Measurements from ENCODE around the gene CLIP2.
A peak's percentile ranks its signal among the peaks of the same experiment; 100 is the strongest.
"Not testable (repeated sequence)": the region's sequence is repeated elsewhere in the genome, so short reads cannot be mapped to it uniquely, and the experiment has no call there.

The CLIP2 gene

DNA sequence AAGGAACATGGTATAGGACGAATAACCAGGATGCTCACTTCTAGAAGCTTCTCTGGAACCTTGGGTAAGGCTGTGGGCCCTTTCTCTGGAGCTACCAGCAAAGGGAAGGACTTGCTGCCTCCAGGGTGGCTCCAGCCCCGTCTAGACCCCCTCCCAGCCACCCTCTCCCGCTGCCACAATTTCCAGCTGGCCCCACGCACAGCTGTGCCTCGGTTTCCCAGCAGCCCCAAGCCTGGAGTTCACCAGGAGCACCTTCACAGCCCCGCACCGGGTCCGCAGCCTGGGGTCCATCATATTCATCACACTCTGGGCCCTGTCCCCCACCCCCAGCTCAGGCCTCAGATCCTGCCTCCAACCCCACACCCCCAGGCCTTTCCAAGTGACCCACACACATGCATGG lies 128.9 kb downstream of the CLIP2 start:
- H3K4me3 ChIP-seq (ENCODE audit: low read length) = no peak overlapping the region
- H3K4me1 ChIP-seq (ENCODE audit: insufficient read depth, low read length) = no peaks in the 10 kb centered on the region
- H3K9me3 ChIP-seq (ENCODE audit: low read length) = no peaks in the 10 kb centered on the region
- no peaks in the 10 kb centered on the region for H3K27me3 ChIP-seq (ENCODE audit: insufficient read depth, low read length)
- no peaks in the 10 kb centered on the region for H3K36me3 ChIP-seq (ENCODE audit: insufficient read depth, low read length)
- H2AFZ ChIP-seq (ENCODE audit: low read depth, low read length) = no peak overlapping the region

DNA sequence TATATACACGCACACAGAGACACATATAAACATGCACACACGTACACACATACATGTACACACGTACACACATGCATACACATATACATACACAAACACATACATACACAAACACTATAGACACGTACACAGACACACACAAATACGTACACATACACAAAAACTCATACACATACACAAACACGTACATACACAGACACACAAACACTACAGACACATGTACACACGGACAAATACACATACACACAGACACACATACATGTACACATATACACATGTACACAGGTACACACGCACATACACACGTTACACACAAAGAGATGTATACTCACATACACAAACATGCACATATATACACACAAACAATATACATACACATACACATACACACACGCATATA lies 129.3 kb downstream of the CLIP2 start:
- Histone ChIP-seq H3K27me3 (ENCODE audit: insufficient read depth, low read length) (no peaks in the 10 kb centered on the region), H3K9me3 (ENCODE audit: low read length) (no peaks in the 10 kb centered on the region), H3K36me3 (ENCODE audit: insufficient read depth, low read length) (no peaks in the 10 kb centered on the region), H2AFZ (ENCODE audit: low read depth, low read length) (no peak overlapping the region), H3K4me1 (ENCODE audit: insufficient read depth, low read length) (no peaks in the 10 kb centered on the region), H3K4me3 (ENCODE audit: low read length) (no peak overlapping the region)

DNA sequence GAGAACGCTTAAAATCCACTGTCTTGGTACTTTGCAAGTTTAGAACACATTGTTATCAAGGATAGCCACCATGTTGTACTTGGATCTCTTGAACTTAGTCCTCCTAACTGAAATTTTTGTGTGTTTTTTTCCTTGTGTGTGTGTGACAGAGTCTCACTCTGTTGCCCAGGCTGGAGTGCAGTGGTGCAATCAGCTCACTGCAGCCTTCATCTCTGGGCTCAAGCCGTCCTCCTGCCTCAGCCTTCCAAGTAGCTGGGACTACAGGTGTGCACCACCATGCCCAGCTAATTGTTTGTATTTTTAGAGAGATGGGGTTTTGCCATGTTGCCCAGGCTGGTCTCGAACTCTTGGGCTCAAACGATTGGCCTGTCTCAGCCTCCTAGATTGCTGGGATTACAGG lies 130.0 kb downstream of the CLIP2 start:
- H3K4me3 ChIP-seq (ENCODE audit: low read length); H3K4me1 ChIP-seq (ENCODE audit: insufficient read depth, low read length); H3K9me3 ChIP-seq (ENCODE audit: low read length); H3K27me3 ChIP-seq (ENCODE audit: insufficient read depth, low read length); H2AFZ ChIP-seq (ENCODE audit: low read depth, low read length); H3K36me3 ChIP-seq (ENCODE audit: insufficient read depth, low read length): not testable (repeated sequence)

DNA sequence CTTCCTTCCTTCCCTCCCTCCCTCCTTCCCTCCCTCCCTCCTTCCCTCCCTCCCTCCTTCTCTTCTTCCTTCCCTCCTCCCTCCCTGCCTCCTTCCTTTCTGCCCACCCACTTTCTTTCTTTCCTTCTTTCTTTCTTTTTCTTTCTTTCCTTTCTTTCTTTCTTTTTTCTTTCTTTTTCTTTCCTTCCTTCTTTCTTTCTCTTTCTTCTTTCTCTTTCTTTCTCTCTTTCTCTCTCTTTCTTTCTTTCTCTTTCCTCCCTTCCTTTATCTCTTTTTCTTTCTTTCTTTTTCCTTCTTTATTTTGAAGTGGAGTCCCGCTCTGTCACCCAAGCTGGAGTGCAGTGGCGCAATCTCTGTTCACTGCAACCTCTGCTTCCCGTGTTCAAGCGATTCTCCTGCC lies 130.8 kb downstream of the CLIP2 start:
- Histone ChIP-seq H3K9me3 (ENCODE audit: low read length) (no peaks in the 10 kb centered on the region), H3K4me1 (ENCODE audit: insufficient read depth, low read length) (no peaks in the 10 kb centered on the region), H3K27me3 (ENCODE audit: insufficient read depth, low read length) (no peaks in the 10 kb centered on the region), H3K4me3 (ENCODE audit: low read length) (no peak overlapping the region), H2AFZ (ENCODE audit: low read depth, low read length) (no peak overlapping the region), H3K36me3 (ENCODE audit: insufficient read depth, low read length) (no peaks in the 10 kb centered on the region)

DNA sequence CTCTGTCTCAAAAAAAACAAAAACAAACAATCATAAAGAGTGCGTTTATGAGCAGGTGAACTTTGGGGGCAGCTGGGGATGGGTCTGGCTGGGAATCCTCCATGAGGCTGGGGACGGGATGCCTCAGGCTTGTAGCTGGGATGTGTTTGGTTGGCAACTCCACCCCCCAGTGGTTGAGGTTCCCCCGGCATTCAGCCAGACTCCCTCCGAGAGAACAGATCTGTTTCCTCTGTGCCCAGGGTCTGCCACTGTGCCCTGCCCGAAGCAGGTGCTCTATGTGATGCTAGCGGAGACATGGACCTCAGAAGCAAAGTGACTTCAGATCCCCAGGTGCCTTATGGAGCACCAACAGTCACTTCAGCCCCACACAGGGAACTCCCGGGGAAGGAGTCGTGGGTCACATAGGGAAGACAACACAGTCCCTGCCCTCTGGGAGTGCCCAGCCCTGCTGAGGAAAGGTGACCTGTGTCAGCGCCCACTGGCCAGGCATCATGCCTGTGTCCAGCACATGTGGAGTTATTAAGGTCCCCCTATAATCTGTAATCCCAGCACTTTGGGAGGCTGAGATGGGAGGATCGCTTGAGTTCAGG lies 135.2 kb downstream of the CLIP2 start:
- no peaks in the 10 kb centered on the region for H3K9me3 ChIP-seq (ENCODE audit: low read length)
- H3K27me3 ChIP-seq (ENCODE audit: insufficient read depth, low read length) = no peaks in the 10 kb centered on the region
- H3K4me3 ChIP-seq (ENCODE audit: low read length) = no peak overlapping the region

DNA sequence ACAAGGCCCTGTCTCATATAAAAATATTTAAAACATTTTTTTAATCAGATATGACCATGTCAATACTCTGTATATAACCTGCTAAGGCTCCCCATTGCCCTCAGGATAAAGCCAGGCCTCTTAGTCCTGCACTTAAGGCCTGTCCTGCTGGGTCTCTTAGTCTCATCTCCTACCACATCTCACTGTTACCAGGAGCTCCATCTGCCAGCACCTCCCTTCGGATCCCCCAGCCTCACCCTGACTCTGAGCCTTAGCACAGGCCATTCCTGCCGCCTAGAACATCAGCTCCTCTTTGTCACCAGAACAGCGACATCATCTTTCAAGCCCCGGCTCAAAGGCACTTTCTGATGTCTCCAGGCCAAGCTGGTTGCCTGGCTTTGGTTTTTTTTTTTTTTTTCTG lies 138.8 kb downstream of the CLIP2 start:
- no peaks in the 10 kb centered on the region for H3K9me3 ChIP-seq (ENCODE audit: low read length)
- no peaks in the 10 kb centered on the region for H3K27me3 ChIP-seq (ENCODE audit: insufficient read depth, low read length)
- no peaks in the 10 kb centered on the region for H3K36me3 ChIP-seq (ENCODE audit: insufficient read depth, low read length)
- peaks cover 16% of the 10 kb centered on the region for H3K4me1 ChIP-seq (ENCODE audit: insufficient read depth, low read length)
- H3K4me3 ChIP-seq (ENCODE audit: low read length) = no peak overlapping the region
- H2AFZ ChIP-seq (ENCODE audit: low read depth, low read length) = no peak overlapping the region

More for the DNA sequence above, 135.2 kb downstream of the CLIP2 start:
- Histone ChIP-seq H3K4me1 (ENCODE audit: insufficient read depth, low read length) (peaks cover 7% of the 10 kb centered on the region), H3K36me3 (ENCODE audit: insufficient read depth, low read length) (no peaks in the 10 kb centered on the region), H2AFZ (ENCODE audit: low read depth, low read length) (no peak overlapping the region)

DNA sequence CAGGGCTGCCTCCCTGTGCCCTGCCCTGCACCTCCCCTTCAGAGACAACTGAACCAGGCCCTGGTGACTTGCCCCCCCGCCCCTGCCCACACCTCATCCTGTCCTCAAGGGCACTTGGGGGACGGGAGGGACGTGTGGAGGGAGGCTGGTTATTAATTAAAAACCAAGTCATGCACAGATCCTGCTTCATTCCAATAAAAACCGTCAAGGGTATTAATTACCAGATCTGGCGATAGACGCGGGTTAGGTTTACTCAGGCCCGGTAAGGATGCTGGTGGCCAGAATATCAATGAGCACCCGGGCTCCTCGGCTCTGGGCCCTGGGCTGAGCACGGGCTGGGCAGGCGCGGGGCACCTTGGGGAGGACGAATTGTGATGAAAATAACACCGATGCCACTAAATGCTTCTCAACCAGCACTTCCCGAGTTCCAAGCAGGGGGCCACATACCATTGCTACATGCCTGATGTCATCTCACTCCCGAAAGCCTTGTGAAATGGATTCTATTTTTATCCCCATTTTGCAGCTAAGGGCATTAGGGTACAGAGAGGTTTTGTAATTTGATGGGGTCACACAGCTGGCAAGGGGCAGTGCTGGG lies 140.0 kb downstream of the CLIP2 start:
- Histone ChIP-seq H3K27me3 (ENCODE audit: insufficient read depth, low read length) (no peaks in the 10 kb centered on the region), H3K36me3 (ENCODE audit: insufficient read depth, low read length) (no peaks in the 10 kb centered on the region), H2AFZ (ENCODE audit: low read depth, low read length) (no peak overlapping the region), H3K4me1 (ENCODE audit: insufficient read depth, low read length) (peaks cover 16% of the 10 kb centered on the region), H3K9me3 (ENCODE audit: low read length) (no peaks in the 10 kb centered on the region), H3K4me3 (ENCODE audit: low read length) (no peak overlapping the region)

DNA sequence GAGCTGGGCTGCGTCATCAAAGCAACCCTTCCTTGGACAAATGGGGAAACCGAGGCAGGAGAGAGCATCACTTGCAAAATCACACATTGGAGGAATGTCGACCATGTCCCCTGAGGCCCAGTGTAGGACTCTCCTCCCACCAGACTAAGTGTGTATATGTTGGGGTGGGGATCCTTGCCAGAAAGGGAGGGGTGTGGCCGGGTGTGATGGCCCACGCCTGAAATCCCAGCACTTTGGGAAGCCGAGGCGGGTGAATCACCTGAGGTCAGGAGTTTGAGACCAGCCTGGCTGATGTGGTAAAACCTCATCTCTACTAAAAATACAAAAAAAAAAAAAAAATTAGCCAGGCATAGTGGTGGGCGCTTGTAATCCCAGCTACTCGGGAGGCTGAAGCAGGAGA lies 141.2 kb downstream of the CLIP2 start:
- H3K4me1 ChIP-seq (ENCODE audit: insufficient read depth, low read length) = peaks cover 16% of the 10 kb centered on the region
- H3K4me3 ChIP-seq (ENCODE audit: low read length); H3K36me3 ChIP-seq (ENCODE audit: insufficient read depth, low read length); H3K9me3 ChIP-seq (ENCODE audit: low read length); H2AFZ ChIP-seq (ENCODE audit: low read depth, low read length); H3K27me3 ChIP-seq (ENCODE audit: insufficient read depth, low read length): not testable (repeated sequence)

DNA sequence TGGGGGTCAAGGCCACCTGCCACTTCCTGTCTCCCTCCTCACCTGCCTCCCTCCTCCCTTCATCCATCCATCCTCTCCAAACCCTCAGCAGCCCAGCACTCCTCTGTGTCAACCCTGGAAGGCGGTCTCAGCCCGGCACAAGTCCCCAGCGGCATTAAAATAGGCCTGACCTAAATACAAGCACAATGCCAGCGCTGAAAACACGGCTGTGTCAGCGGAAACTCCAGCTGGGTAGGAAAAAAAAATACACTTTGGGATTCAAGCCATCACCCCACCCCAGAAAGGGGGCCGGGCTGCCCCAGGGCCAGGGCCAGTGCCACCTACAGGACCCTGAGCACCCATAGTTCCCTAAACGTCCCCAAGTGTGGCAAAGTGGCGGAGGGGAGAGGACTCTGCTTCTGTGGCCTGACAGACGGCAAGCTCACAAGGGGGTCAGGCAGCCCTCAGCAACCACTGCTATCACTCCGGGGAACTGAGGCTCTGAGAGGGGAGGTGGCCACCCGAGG lies 141.8 kb downstream of the CLIP2 start:
- H3K27me3 ChIP-seq (ENCODE audit: insufficient read depth, low read length) = no peaks in the 10 kb centered on the region
- no peaks in the 10 kb centered on the region for H3K9me3 ChIP-seq (ENCODE audit: low read length)
- peaks cover 16% of the 10 kb centered on the region for H3K4me1 ChIP-seq (ENCODE audit: insufficient read depth, low read length)
- no peak overlapping the region for H3K4me3 ChIP-seq (ENCODE audit: low read length)
- peak overlapping the region; percentile 62 for H2AFZ ChIP-seq (ENCODE audit: low read depth, low read length)
- no peaks in the 10 kb centered on the region for H3K36me3 ChIP-seq (ENCODE audit: insufficient read depth, low read length)

DNA sequence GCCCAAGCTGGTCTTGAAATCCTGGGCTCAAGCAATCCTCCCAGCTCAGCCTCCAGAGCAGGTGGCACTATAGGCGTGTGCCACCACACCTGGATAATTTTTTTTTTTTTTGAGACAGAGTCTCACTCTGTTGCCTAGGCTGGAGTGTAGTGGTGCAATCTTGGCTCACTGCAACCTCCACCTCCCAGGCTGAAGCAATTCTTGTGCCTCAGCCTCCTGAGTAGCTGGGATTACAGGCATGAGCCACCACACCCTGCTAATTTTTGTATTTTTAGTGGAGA lies 148.0 kb downstream of the CLIP2 start:
- not testable (repeated sequence) for H3K27me3 ChIP-seq (ENCODE audit: insufficient read depth, low read length); H3K36me3 ChIP-seq (ENCODE audit: insufficient read depth, low read length); H3K9me3 ChIP-seq (ENCODE audit: low read length); H3K4me3 ChIP-seq (ENCODE audit: low read length); H3K4me1 ChIP-seq (ENCODE audit: insufficient read depth, low read length); H2AFZ ChIP-seq (ENCODE audit: low read depth, low read length)

DNA sequence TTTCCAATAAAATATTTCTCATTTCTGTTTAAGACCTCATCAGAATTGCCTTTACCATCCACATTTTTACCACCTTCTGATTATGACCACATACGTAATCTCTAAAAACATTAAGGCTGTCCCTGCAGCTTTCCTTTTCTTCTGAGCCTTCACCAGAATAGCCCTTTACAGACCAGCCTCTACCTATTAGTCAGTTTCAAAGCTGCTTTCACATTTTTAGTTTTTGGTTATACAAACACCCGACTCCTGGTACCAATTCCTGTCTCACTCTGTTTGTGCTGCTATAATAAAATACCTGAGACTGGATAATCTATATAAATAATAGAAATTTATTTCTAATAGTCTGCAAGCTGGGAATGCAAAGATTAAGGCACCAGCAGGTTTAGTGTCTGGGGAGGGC lies 149.1 kb downstream of the CLIP2 start:
- no peaks in the 10 kb centered on the region for H3K36me3 ChIP-seq (ENCODE audit: insufficient read depth, low read length)
- H3K4me1 ChIP-seq (ENCODE audit: insufficient read depth, low read length) = peaks cover 5% of the 10 kb centered on the region
- H3K9me3 ChIP-seq (ENCODE audit: low read length) = no peaks in the 10 kb centered on the region
- no peaks in the 10 kb centered on the region for H3K27me3 ChIP-seq (ENCODE audit: insufficient read depth, low read length)
- no peak overlapping the region for H2AFZ ChIP-seq (ENCODE audit: low read depth, low read length)
- H3K4me3 ChIP-seq (ENCODE audit: low read length) = no peak overlapping the region

DNA sequence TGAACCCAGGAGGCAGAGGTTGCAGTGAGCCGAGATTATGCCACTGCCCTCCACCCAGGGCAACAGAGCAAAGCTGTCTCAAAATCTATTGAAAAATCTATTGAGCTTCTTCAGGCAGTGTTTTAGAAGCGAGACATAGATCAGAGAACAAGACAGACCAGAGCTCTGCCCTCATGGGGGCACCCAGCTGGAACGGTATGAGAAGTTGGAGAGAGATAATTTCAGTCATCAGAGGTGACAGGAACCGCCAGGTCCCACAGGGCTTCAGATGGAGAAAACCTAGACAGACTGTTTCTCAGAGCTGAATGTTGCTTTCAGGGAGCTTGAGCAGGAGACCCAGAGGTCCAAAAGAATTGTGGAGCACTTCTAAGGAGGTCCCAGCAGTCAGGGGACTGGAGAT lies 150.3 kb downstream of the CLIP2 start:
- H3K4me3 ChIP-seq (ENCODE audit: low read length) = no peak overlapping the region
- no peaks in the 10 kb centered on the region for H3K36me3 ChIP-seq (ENCODE audit: insufficient read depth, low read length)
- no peaks in the 10 kb centered on the region for H3K9me3 ChIP-seq (ENCODE audit: low read length)
- H3K27me3 ChIP-seq (ENCODE audit: insufficient read depth, low read length) = no peaks in the 10 kb centered on the region
- no peak overlapping the region for H2AFZ ChIP-seq (ENCODE audit: low read depth, low read length)
- peaks cover 17% of the 10 kb centered on the region for H3K4me1 ChIP-seq (ENCODE audit: insufficient read depth, low read length)

DNA sequence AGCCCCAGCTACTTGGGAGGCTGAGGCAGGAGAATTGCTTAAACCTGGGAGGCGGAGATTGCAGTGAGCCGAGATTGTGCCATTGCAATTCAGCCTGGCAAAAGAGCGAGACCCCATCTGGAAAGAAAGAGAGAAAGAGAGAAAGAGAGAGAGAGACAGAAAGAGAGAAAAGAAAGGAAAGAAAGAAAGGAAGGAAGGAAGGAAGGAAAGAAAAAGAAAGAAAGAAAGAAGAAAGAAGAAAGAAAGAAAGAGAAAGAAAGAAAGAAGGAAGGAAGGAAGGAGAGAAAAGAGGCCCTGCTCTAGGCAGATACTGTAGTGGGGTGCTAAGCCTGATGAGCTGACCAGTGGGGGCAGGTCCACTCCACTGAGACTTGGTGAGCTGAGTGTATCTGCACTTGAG lies 150.9 kb downstream of the CLIP2 start:
- H3K4me1 ChIP-seq (ENCODE audit: insufficient read depth, low read length) = peaks cover 19% of the 10 kb centered on the region
- not testable (repeated sequence) for H3K36me3 ChIP-seq (ENCODE audit: insufficient read depth, low read length); H3K4me3 ChIP-seq (ENCODE audit: low read length); H2AFZ ChIP-seq (ENCODE audit: low read depth, low read length); H3K27me3 ChIP-seq (ENCODE audit: insufficient read depth, low read length); H3K9me3 ChIP-seq (ENCODE audit: low read length)

DNA sequence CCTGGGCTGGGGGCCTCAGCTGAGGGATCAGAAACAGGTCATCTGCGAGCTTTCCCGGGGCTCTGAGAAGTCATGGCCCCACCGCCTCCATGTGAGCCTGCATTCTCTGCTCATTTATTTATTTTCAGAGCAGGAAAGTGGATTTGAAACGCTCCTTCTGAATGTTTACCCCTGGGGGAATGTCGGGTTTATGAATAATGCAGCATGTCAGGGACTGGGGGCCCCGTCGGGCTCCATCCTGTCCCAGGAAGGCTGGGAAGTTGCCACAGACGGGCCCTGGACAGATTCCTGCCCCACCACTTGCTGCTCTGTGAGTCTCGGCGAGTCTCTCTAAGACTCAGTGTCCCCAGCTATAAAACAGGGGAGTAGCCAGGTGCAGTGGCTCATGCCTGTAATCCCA lies 152.6 kb downstream of the CLIP2 start:
- Histone ChIP-seq H2AFZ (ENCODE audit: low read depth, low read length) (no peak overlapping the region), H3K4me3 (ENCODE audit: low read length) (no peak overlapping the region), H3K4me1 (ENCODE audit: insufficient read depth, low read length) (peaks cover 19% of the 10 kb centered on the region), H3K27me3 (ENCODE audit: insufficient read depth, low read length) (no peaks in the 10 kb centered on the region), H3K36me3 (ENCODE audit: insufficient read depth, low read length) (no peaks in the 10 kb centered on the region), H3K9me3 (ENCODE audit: low read length) (no peaks in the 10 kb centered on the region)

Data from neuron (in vitro differentiated cells).